NCI-H1694 treated with DMSO at 0.1 percent for 48 hours (cell line): ENCODE results near the gene ZNF804B.

ENCODE experiments used
- DNase-seq: peaks from one replicate; lab custom pipeline; 2025; lab: John Stamatoyannopoulos, UW

ZNF804B gene

GRCh38 chr7:89265631-89266030 is 506.1 kb downstream of the ZNF804B start:
- no peak for DNase-seq

- no peak for DNase-seq
Observed at GRCh38 chr7:89283302-89283701, 523.8 kb downstream of the ZNF804B start.

- DNase-seq: no peak
Observed at GRCh38 chr7:89308535-89308934, 549.0 kb downstream of the ZNF804B start.

- no peak for DNase-seq
Observed at GRCh38 chr7:89311886-89312285, 552.4 kb downstream of the ZNF804B start.

DNA sequence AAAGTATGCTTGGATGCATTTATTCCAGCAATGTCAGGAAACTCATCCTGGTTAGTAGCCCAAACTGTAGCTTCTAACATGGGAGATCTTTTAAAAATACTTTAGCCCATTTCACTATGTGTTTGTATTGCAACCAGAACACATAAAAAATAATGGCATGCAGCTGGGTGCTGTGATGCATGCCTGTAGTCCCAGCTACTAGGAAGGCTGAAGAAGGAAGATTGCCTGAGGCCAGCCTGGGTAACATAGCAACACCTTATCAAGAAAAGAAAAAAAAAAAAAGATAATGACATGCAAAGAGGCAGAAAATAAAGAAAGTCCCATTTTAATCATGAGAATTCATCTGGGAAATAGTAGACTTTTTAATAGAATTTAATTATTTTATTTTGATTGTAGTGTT is 553.1 kb downstream of the ZNF804B start:
- DNase-seq: no peak

DNA sequence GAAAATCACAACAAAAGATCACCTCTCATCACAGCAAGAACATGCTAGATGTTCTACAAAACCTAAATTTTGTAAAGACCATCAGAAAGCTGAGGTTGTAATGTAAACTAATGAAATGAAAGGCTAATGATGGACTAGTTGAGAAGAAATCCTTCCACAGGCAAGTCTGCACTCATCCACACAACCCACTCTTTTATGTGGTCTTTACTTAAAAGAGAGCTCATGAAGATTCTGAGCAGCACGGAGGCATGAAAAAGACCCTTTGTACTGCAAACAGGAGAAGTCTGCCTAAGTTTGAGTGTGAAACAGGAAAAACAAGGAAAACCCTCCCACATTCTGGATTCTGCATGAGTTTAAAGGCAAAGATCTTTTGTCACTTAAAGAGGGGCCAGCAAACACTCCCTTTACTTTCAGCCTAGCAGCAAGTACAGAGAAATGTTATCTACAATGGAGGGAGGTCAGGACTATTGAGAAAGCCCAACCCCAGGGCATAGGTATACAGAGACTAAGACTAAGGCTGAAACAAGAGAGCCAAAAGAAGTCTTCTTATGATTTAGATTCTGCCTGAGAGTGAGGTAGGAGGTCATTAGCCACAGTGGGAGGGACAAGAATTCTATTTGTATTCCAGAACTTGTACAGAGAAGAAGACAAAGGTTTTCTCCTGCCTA is 557.2 kb downstream of the ZNF804B start:
- no peak for DNase-seq

GRCh38 chr7:89332026-89332425 is 572.5 kb downstream of the ZNF804B start:
- no peak for DNase-seq

DNA sequence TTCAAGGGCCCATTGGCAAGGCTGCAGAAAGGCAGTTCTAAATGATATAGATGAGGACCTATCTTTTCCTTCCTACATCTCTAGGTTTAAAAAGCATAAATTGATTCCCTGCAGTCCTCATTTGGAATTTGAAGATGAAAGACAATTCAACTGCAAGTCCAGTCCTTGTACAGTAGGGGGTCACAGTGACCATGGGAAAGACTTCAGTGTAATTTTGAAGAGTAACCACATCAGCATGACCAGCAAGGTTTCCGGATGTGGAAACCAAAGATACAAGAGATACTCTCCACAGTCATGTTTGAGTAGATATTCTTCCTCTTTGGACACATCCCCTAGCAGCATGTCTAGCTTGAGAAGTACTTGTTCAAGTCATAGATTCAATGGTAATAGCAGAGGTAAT is 575.3 kb downstream of the ZNF804B start:
- DNase-seq: no peak

GRCh38 chr7:89335490-89335889 is 576.0 kb downstream of the ZNF804B start:
- no peak for DNase-seq

GRCh38 chr7:89336121-89336520 is 576.6 kb downstream of the ZNF804B start:
- no peak for DNase-seq

DNA sequence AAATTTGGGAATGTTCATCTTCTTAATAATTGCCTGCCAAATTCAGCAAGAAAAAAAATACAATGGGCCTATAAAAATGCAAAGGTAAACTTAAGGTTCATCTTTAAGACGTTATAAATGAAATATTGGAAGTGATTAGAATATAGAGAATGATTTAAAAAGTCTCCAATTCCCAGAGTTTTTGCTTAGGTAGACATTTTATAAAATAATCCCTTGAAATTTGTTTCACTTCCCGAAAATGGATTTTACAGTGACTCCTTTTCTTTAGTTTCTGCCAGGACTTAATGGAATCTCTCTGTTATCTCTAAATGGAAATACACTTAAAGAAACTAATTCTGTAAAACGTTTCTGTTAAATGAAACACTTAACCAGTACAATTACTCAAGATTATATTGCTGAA is 580.2 kb downstream of the ZNF804B start:
- DNase-seq: no peak

DNA sequence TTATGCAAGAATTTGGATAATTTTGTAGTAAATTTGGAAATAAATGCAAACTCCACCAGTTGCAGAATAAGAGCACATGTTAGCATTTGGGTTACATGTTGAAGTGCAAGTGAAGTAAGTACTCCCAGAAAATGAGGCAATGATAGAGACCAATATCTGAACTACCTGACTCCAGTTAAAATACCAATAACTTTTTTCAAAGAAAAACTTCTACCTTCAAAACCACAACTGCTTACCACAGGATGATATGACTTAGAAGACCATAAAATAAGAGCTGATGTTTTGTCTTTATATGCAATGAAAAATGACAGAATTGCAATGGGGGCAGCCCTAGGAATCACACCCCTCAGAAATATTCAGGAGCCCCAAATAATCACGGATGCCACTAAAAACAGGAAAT is 597.6 kb downstream of the ZNF804B start:
- no peak for DNase-seq

DNA sequence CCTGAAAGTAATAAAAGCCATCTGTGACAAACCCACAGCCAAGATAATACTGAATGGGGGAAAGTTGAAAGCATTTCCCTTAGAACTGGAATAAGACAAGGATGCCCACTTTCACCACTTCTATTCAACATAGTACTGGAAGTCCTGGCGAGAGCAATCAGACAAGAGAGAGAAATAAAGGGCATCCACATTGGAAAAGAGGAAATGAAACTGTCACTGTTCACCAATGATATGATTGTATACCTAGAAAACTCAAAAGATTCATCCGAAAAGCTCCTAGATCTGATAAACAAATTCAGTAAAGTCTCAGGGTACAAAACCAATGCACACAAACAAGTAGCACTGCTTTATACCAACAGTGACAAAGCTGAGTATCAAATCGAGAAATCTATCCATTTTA is 617.7 kb downstream of the ZNF804B start:
- no peak for DNase-seq

DNA sequence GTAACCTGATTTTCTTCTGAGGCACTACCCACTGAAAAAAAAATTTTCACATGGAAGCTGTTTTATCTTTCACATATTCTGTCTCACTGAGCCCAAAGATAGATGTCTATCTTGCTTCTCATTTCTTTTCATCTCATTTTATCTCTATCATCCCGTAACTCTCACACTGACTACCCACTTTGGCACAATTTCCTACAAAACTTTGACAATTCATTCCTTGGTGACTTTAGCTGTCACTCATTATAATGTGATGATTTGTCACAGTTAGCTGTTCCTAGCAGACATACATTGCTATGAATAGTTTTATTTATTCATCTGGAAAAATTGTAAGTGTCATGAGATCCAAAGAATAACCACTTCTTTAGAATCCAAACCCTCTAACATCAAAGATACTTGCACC is 625.9 kb downstream of the ZNF804B start:
- no peak for DNase-seq
